NT2/D1 (cell line): ENCODE results near the gene UPB1.
A peak's percentile ranks its signal among the peaks of the same experiment; 100 is the strongest.

Experiments used
- DNase-seq: peaks from one replicate; pipeline ENCODE4 v3.0.0-alpha.2; 2011; ENCODE audit warnings: low read depth, low spot score
- H3K27me3 ChIP-seq: 2 replicates; pipeline ENCODE4 v1.6.0; 2011; ENCODE audit warnings: mild to moderate bottlenecking; ENCODE audit not compliant: insufficient read length, insufficient read depth
- H3K36me3 ChIP-seq: 2 replicates; pipeline ENCODE4 v1.6.1; 2011; ENCODE audit warnings: mild to moderate bottlenecking, low read length, mixed read lengths; ENCODE audit not compliant: insufficient read depth, insufficient read length
- H3K4me1 ChIP-seq: 2 replicates; pipeline ENCODE4 v1.5.1; 2011; ENCODE audit not compliant: insufficient read depth, insufficient read length
- H3K4me3 ChIP-seq: 2 replicates; pipeline ENCODE4 v1.5.1; 2011; ENCODE audit warnings: low read depth; ENCODE audit not compliant: insufficient read length
- H3K9ac ChIP-seq: 2 replicates; pipeline ENCODE4 v1.6.0; 2011; ENCODE audit warnings: low read depth; ENCODE audit not compliant: insufficient read length
- H3K9me3 ChIP-seq: 2 replicates; pipeline ENCODE4 v1.5.1; 2011; ENCODE audit warnings: mild to moderate bottlenecking, low read length; ENCODE audit not compliant: insufficient read depth
- SUZ12 ChIP-seq: IDR thresholded peaks from 2 replicates; pipeline ENCODE4 v1.6.1; 2011; ENCODE audit not compliant: insufficient read length, insufficient read depth; ENCODE audit errors: extremely low read depth
- YY1 ChIP-seq: IDR thresholded peaks from 2 replicates; pipeline ENCODE4 v1.6.1; 2011; ENCODE audit not compliant: insufficient read length, insufficient read depth
- ZNF274 ChIP-seq: IDR thresholded peaks from 2 replicates; pipeline ENCODE4 v1.6.1; 2011; ENCODE audit warnings: mild to moderate bottlenecking, low read depth, low read length

UPB1 gene

GRCh38 chr22:24559471-24559870, 64.3 kb downstream of the UPB1 start:
- Histone ChIP-seq H3K27me3 (no peaks in the 10 kb centered on the region), H3K36me3 (peaks cover 73% of the 10 kb centered on the region), H3K4me3 (no peak overlapping the region), H3K9me3 (no peaks in the 10 kb centered on the region), H3K4me1 (no peaks in the 10 kb centered on the region), H3K9ac (no peak overlapping the region)
- DNase-seq = no peak
- TF ChIP-seq ZNF274 (no peak), YY1 (no peak), SUZ12 (no peak)

- H3K4me3 ChIP-seq = no peak overlapping the region
- H3K9ac ChIP-seq = no peak overlapping the region
- no peak for DNase-seq
- H3K4me1 ChIP-seq = peaks cover 3% of the 10 kb centered on the region
- no peak for TF ChIP-seq ZNF274
- TF ChIP-seq YY1 = no peak
- no peak for TF ChIP-seq SUZ12
- peaks cover 81% of the 10 kb centered on the region for H3K36me3 ChIP-seq
- H3K27me3 ChIP-seq = no peaks in the 10 kb centered on the region
- H3K9me3 ChIP-seq = no peaks in the 10 kb centered on the region
Observed at GRCh38 chr22:24563246-24563645, 68.1 kb downstream of the UPB1 start.

DNA sequence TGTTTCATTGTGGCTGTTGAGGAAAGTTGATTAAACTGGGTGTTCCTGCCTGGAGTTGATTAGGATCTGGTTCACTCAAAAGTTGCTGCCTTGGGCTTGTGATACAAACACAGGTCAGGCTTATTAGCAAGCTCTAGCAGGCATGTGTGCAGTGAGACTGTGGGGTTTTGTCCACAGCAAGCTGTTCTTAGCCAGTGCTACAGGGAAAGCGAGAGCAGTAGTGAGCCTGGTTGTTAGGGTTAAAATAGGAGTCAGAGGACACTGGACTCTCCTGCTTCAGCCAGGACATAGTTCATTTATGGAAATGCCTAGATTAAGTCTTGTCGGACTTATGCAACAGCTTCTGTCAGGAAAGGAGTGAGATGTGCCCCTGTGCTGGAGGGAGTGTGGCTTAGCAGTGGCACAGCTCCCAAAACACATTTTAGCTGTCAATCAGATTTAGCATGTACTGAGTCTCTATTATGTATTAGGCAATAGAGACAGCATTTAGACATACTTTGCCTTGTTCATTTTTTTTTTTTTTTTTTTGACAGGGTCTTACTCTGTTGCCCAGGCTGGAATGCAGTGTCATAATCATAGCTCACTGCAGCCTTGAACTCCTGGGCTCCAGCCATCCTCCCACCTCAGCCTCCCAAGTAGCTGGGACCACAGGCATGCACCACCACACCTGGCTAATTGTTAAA, 69.4 kb downstream of the UPB1 start:
- no peak overlapping the region for H3K9ac ChIP-seq
- no peaks in the 10 kb centered on the region for H3K27me3 ChIP-seq
- H3K36me3 ChIP-seq = peaks cover 78% of the 10 kb centered on the region
- no peak for TF ChIP-seq ZNF274
- TF ChIP-seq YY1 = no peak
- TF ChIP-seq SUZ12 = no peak
- DNase-seq = no peak
- peaks cover 3% of the 10 kb centered on the region for H3K4me1 ChIP-seq
- no peaks in the 10 kb centered on the region for H3K9me3 ChIP-seq
- no peak overlapping the region for H3K4me3 ChIP-seq

DNA sequence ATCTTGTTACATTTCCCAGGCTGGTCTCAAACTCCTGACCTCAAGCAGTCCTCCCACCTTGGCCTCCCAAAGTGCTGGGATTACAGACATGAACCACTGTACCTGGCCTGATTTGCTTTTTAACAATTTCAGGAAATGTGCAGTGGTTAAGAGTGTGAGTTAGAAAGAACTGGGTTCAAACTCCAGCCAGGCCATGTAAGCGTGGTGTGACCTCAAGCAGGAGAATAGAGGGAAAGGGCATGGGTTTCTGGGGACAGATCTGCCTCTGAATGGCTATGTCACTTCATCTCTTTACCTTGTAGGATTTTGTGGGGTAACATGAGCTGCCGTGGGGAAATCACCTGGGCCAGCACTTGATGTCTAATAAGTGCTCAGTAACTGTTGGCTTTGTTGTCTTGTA, 69.9 kb downstream of the UPB1 start:
- peaks cover 80% of the 10 kb centered on the region for H3K36me3 ChIP-seq
- H3K9ac ChIP-seq = no peak overlapping the region
- no peak overlapping the region for H3K4me3 ChIP-seq
- TF ChIP-seq YY1 = no peak
- no peak for TF ChIP-seq ZNF274
- TF ChIP-seq SUZ12 = no peak
- peaks cover 3% of the 10 kb centered on the region for H3K4me1 ChIP-seq
- H3K9me3 ChIP-seq = no peaks in the 10 kb centered on the region
- no peaks in the 10 kb centered on the region for H3K27me3 ChIP-seq
- no peak for DNase-seq

DNA sequence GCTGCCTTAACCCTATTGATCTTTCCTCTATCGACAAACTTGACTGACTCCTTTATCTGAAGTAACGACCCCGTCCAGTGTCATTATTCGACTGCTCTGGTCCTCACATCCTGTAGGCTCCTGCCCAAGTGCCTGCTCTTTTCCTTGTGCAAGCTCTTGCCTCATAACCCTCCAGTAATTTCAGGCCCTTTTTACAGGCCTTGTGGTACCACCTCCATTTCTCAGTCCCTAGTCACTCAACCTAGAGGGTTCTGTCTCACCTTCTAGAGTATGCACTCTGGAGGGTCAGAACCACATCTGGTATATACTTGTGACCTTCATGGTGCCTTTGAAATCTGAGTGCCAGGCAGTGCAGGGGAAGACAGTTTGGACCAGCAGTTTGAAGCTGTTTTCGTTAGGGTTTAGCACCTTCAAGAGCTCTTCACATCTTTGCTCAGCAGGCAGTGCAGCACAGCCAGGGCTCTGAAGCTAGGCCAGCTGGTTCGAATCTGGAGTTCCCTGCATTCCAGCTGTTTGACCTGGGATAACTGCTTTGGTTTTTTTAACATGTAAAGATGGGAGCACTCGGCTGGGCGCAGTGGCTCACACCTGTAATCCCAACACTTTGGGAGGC, 71.9 kb downstream of the UPB1 start:
- peaks cover 3% of the 10 kb centered on the region for H3K4me1 ChIP-seq
- H3K4me3 ChIP-seq = no peak overlapping the region
- no peaks in the 10 kb centered on the region for H3K9me3 ChIP-seq
- no peak for DNase-seq
- no peaks in the 10 kb centered on the region for H3K27me3 ChIP-seq
- peaks cover 77% of the 10 kb centered on the region for H3K36me3 ChIP-seq
- peak overlapping the region; percentile 1 for H3K9ac ChIP-seq
- TF ChIP-seq SUZ12 = no peak
- TF ChIP-seq ZNF274 = no peak
- no peak for TF ChIP-seq YY1

- Histone ChIP-seq H3K4me3 (no peak overlapping the region), H3K9ac (no peak overlapping the region), H3K36me3 (peaks cover 80% of the 10 kb centered on the region), H3K9me3 (no peaks in the 10 kb centered on the region), H3K4me1 (peaks cover 3% of the 10 kb centered on the region), H3K27me3 (no peaks in the 10 kb centered on the region)
- no peak for DNase-seq
- TF ChIP-seq SUZ12 (no peak), YY1 (no peak)
Observed at GRCh38 chr22:24567668-24568067, 72.5 kb downstream of the UPB1 start.

DNA sequence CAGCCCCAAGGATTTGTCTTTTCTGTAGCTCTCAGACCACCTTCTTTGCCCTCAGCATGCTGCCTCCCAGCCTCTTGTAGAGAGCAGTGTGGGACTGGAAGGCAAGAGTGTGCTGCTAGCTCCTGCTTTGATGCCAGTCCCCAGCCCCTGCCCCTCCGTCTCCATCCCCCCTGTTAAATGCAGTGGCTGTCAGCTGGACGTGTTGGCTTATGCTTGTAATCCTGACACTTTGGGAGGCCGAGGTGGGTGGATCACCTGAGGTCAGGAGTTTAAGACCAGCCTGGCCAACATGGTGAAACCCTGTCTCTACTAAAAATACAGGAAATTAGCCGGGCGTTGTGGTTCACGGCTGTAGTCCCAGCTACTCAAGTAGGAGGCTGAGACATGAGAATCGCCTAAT, 76.1 kb downstream of the UPB1 start:
- Histone ChIP-seq H3K4me3 (no peak overlapping the region), H3K27me3 (no peaks in the 10 kb centered on the region), H3K9me3 (no peaks in the 10 kb centered on the region), H3K36me3 (peaks cover 78% of the 10 kb centered on the region), H3K9ac (no peak overlapping the region), H3K4me1 (peaks cover 3% of the 10 kb centered on the region)
- no peak for DNase-seq
- TF ChIP-seq ZNF274 (no peak), YY1 (no peak), SUZ12 (no peak)

DNA sequence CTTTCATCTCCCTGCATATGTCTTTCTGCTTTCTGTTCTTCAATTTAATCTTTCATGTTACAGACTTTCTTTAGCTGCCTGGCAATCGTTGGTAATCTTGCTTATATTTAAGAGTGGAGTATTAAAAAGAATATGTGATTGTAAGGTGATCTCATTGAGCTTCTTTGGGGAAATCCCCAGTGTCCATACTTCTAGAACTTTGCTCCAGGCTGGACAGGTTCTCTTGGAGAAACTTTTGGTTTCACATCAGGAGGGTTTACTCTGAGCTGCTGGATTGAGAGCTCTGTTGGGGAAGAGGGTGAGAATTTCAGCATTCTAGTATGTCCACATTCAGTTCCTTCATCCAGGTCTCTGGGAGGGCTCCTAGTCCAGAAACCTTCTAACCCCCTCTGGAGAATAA, 81.6 kb downstream of the UPB1 start:
- DNase-seq = no peak
- no peaks in the 10 kb centered on the region for H3K27me3 ChIP-seq
- H3K9ac ChIP-seq = no peak overlapping the region
- no peaks in the 10 kb centered on the region for H3K4me1 ChIP-seq
- no peak overlapping the region for H3K4me3 ChIP-seq
- TF ChIP-seq YY1 (no peak), ZNF274 (no peak), SUZ12 (no peak)
- peaks cover 35% of the 10 kb centered on the region for H3K36me3 ChIP-seq
- no peaks in the 10 kb centered on the region for H3K9me3 ChIP-seq
